GM18909 (cell line): ENCODE data around the gene KLHL35.
"Not testable (repeated sequence)": the region's sequence is repeated elsewhere in the genome, so short reads cannot be mapped to it uniquely, and the experiment has no call there.

ENCODE experiments used
- ATAC-seq: cut with Tn5 transposase; IDR thresholded peaks from one replicate; pipeline ENCODE4 v1.9.1; 2021; ENCODE audit warnings: mild to moderate bottlenecking; ENCODE audit not compliant: unreplicated experiment, poor library complexity

Gene KLHL35

DNA sequence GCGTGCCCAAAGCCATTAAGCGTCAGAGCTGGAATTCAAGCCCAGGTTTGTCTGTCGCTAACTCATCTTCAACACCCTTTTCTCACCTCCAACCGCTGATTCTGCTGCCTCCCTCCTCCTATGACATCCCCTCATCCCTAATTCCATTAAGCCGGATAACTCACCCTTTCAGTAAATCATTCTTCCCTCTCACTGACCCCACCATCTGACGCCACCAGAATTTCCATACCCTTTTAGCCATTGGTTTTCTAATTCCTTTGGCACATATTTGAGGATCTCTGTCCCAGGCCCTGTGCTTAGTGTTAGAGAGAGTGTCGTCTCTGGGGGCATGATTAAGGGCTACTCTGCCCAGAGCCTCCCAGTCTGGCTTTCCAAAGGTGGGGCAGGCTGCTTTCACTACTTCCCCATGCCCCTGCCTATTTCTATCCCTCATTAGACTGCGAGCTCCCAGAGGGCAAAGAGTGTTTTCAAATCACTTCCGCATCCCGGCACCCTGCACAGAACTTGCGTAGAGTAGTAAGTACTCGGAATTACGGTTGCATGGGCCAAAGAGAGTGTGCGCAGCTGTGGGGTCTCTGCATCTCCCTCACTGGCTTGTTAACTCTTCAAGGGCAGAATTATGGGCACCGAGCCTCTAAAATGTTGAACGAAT lies 3.9 kb downstream of the KLHL35 start:
- no peak for ATAC-seq

GRCh38 chr11:75428281-75428724 lies 4.7 kb downstream of the KLHL35 start:
- ATAC-seq, result peak; percentile 43

DNA sequence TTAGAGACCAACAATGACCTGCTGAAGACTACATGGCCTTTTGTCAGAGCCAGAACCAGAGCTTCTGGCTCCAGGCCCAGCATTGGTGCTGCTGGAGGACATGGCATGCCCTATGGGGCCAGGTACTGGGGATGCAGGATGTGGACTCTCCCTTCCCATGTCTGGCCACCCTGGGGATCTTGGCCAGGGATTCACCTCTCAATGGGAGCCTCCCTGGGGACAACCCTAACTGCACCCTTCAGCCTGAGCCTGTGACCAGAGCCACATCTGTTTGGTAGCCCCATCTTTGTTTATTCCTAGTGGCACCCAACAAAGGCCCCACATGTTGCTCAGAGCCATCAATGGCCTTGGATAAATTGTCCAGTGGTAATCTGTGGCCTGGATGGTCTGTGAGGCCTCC lies 5.8 kb downstream of the KLHL35 start:
- ATAC-seq, result no peak

DNA sequence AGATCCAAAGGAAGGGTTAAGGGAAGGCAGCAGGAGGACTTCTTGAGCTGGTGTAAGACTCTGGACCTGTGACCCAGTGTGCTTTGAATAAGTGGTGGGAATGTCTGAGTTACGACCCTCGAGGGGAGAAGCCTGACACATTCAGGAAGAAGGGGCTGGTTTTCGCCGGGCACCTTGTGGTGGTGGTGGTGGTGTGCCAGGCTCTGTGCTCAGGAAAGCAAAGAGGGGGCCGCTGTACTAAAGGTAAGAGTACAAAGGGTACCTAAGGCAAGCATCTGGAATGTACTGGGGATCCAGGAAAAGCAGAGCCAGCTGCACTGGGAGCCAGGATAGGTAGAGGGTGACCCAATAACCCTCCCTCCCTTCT lies 6.3 kb downstream of the KLHL35 start:
- no peak for ATAC-seq

DNA sequence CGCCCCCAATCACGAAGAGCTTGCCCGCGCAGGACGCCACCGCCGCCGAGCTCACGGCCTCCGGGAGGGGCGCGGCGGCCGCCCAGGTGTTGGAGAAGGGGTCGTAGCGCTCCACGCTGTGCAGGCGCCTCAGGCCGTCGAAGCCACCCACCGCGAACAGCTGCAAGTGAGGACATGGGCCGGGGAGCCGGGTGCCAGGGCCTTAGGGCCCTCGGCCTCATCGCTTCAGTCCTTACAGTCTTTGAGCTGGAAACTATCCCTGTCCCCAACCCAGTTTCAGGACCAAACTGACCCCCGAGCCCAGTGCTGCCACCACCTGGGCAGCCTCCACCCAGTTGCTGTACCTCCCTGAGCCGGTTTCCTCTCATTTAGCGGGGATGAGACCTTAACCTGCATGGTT lies 7.6 kb downstream of the KLHL35 start:
- ATAC-seq, result no peak

DNA sequence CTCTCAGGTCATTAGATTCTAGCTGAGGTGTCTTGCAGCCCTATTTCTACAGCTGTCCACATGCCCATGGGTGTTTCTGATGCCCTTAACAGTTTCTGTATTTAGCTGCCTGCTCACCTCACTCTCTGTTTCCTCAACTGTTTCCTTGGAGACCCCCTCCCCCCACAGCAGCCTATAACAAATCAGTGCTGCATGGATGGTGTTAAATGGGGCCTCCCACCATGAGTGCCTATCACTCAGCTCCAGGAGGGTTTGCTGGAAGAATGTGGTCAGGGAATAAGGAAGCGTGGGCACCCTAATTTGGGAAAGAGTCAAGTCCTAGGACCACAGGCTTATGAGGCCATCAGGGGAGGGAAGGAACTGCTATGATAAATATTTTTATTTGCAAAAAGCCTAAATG lies 8.6 kb downstream of the KLHL35 start:
- ATAC-seq, result no peak

DNA sequence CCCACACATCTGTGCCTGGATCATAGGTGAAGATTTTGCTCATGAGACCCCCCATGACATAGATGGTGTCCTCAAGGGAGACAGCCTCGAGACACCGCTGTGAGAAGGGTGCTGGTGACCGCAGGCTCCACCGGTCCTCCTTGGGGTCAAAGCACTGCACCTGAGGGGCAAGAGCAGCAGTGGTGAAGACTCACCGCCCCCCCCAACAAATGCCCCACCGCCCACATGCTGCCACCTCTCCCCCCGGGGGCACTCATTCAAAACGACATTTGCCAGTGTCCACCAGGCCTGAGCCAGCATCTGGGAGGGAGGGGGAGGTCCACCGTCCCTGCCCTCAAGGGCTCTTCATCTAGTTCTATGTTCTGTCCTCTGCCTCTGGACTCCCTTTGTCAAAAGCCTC lies 9.3 kb downstream of the KLHL35 start:
- no peak for ATAC-seq

GRCh38 chr11:75422248-75423231 lies 10.5 kb downstream of the KLHL35 start:
- ATAC-seq, result no peak

GRCh38 chr11:75421902-75422247 lies 11.1 kb downstream of the KLHL35 start:
- ATAC-seq, result no peak

DNA sequence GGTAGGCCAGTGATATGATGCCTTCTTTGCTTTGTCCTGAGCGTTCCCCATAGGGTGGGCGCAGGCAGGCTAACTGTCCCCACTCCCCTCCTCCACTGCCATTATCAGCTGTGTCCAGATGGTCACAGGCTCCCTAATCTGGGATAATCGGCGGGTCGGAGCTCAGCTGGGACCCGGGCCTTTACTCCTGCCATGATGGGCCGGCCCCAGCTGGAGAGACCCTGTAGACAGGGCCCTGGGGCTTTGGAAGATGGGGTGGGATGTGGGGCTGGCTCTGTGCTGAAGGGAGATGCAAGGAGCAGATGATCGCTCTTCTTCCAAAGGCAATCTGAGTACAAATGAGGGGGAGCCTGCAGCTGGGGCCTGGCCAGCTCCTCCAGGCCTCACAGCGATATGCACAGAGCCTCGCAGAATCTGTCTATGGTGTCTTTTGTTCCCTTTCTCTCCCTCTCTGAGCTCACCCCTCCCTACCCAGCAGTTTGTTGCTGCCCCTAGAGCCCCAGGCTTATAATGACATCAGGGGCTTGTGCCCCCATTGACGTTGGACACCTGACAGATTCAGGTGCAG lies 11.9 kb downstream of the KLHL35 start:
- ATAC-seq, result no peak

GRCh38 chr11:75420224-75421034 lies 12.6 kb downstream of the KLHL35 start:
- ATAC-seq, result no peak

- ATAC-seq, result no peak
These were observed 19.1 kb downstream of the KLHL35 start for GRCh38 chr11:75413864-75414263.

DNA sequence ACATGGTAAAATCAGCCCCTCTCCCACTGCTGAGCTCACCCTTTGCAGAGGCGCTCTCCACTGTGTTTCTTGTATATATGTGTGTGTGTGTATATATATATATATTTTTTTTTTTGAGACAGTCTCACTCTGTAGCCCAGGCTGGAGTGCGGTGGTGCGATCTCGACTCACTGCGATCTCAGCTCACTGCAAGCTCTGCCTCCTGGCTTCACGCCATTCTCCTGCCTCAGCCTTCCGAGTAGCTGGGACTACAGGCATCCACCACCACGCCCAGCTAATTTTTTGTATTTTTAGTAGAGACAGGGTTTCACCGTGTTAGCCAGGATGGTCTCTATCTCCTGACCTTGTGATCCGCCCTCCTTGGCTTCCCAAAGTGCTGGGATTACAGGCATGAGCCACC lies 19.9 kb downstream of the KLHL35 start:
- not testable (repeated sequence) for ATAC-seq

- ATAC-seq, result not testable (repeated sequence)
These were observed 23.0 kb downstream of the KLHL35 start for GRCh38 chr11:75409971-75410370.

DNA sequence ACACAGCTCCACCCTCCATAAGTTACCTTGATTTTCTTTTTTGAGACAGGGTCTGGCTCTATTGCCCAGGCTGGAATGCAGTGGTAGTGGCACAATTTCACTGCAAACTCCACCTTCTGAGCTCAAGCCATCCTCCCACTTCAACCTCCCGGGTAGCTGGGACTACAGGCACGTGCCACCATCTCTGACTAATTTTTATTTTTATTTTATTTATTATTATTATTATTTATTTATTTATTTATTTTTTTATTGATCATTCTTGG lies 24.1 kb downstream of the KLHL35 start:
- no peak for ATAC-seq

DNA sequence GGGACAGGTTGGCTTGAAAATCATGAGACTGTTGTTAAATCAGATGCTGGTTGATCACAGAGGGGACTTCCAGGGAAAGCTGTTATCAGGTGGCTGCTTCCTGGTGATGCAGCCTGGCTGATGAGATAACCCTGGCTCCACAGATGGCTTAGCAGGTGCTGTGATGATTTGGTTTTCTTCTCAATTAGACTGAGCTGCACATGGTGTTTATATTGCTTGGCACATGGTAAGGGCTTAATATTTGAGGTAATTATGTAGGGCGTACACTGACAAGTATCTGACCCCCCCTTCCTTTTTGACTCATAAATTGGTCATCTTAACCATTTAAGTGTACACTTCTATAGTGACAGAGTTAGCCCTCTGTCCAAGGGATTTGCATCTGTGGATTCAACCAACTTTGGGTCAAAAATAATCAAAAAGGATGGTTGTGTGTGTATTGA lies 26.6 kb downstream of the KLHL35 start:
- no peak for ATAC-seq

DNA sequence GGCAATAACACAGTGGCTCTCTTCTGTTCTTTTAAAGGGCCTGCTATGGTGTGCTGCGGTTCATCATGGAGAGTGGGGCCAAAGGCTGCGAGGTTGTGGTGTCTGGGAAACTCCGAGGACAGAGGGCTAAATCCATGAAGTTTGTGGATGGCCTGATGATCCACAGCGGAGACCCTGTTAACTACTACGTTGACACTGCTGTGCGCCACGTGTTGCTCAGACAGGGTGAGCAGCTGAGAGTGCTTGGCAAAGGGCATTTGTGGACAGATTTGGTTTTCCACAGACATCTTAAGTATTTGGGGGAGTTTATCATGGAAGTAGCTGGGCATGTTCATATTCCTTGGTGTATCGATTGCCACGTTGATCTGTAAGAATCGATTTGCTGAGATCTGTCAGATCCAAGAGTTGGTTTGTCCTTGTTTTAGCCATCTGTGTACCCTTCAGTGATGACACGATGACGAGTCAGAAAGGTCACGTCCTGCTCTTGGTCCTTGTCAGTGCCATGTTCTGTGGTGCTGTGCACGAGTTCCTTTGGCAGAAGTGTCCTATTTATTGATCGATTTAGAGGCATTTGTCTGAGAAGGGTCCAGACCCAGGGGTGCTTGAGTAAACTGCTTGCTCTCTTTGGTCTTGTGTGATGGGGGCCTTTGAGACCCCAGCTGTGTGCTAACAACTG lies 28.9 kb downstream of the KLHL35 start:
- ATAC-seq, result no peak

- ATAC-seq, result no peak
These were observed 30.0 kb downstream of the KLHL35 start for GRCh38 chr11:75403037-75403436.

DNA sequence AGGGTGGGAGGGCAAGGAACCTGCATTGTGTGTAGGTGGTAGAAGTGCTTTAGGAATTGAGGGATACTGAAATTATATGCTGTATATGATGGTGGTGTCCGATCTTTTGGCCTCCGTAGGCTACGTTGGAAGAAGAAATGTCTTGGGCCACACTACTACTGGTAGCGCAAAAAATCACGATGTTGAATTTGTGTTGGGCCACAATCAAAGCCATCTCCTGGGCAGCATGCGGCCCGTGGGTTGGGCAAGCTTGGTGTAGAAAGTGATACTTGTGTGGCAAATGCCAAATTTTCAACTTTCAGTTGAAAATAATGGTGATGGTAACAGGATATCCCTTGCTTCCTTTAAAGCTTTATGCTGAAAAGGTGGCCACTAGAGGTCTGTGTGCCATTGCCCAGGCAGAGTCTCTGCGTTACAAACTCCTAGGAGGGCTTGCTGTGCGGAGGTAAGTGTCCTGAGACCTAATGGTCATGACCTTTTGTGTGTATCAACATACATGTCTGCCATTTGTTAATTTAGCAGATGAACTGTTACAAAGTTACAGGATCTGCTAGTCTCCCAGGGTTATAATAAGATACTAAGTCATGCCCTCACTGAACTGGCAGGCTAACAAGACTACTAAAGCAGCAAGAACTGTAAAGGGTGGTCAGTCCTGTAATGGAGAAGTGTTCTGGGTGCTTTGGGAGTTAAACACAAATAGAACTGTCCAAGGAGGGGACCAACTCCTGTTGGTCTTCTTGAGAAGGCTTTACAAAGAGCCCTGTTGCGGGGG lies 30.8 kb downstream of the KLHL35 start:
- ATAC-seq, result no peak
